D721Med (cell line): ENCODE measurements around the gene GLI3.

Experiments
- DNase-seq: peaks from one replicate; pipeline ENCODE4 v3.0.0; 2011; ENCODE audit warnings: low spot score; ENCODE audit not compliant: insufficient read length
- FAIRE-seq: peaks from 2 replicates; lab custom pipeline; 2011; peaks lifted over from hg19 to GRCh38; lab: Jason Lieb, UNC
- TF ChIP-seq, protein P1 (sequence below): IDR thresholded peaks from 2 replicates; pipeline ENCODE4 v1.5.1; 2012; ENCODE audit warnings: mild to moderate bottlenecking, control low read depth; ENCODE audit not compliant: insufficient read depth; ENCODE audit errors: missing control alignments

Gene GLI3

DNA sequence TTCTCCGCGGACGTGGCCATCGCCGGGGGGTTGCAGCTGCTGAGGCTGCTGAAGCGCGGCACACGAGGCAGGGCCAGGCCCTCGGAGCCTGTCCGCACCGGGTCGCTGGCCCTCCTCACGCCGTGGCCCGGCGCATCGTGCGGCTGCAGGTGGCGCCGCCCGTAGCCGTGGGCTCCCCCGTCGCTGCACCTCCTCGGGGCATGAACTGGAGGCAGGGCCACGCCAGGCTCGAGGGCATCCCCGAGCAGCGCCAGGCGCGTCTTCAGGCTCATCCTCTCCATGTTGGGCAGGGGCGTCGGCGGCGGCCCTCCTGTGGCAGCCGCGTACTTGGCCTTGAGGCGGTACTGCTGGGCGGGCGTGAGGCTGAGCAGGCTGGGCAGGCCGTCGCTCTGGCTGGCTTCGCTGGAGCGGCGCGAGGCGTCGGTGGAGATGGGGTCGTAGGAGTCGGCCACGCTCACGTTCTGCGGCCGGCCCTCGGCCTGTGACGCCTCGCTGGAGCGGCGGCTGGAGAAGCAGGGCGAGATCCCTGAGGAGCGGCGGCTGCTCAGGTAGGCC, 271.0 kb downstream of the GLI3 start:
- FAIRE-seq (no peak), DNase-seq (no peak)
- TF ChIP-seq, protein P1, sequence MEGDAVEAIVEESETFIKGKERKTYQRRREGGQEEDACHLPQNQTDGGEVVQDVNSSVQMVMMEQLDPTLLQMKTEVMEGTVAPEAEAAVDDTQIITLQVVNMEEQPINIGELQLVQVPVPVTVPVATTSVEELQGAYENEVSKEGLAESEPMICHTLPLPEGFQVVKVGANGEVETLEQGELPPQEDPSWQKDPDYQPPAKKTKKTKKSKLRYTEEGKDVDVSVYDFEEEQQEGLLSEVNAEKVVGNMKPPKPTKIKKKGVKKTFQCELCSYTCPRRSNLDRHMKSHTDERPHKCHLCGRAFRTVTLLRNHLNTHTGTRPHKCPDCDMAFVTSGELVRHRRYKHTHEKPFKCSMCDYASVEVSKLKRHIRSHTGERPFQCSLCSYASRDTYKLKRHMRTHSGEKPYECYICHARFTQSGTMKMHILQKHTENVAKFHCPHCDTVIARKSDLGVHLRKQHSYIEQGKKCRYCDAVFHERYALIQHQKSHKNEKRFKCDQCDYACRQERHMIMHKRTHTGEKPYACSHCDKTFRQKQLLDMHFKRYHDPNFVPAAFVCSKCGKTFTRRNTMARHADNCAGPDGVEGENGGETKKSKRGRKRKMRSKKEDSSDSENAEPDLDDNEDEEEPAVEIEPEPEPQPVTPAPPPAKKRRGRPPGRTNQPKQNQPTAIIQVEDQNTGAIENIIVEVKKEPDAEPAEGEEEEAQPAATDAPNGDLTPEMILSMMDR: no peak

DNA sequence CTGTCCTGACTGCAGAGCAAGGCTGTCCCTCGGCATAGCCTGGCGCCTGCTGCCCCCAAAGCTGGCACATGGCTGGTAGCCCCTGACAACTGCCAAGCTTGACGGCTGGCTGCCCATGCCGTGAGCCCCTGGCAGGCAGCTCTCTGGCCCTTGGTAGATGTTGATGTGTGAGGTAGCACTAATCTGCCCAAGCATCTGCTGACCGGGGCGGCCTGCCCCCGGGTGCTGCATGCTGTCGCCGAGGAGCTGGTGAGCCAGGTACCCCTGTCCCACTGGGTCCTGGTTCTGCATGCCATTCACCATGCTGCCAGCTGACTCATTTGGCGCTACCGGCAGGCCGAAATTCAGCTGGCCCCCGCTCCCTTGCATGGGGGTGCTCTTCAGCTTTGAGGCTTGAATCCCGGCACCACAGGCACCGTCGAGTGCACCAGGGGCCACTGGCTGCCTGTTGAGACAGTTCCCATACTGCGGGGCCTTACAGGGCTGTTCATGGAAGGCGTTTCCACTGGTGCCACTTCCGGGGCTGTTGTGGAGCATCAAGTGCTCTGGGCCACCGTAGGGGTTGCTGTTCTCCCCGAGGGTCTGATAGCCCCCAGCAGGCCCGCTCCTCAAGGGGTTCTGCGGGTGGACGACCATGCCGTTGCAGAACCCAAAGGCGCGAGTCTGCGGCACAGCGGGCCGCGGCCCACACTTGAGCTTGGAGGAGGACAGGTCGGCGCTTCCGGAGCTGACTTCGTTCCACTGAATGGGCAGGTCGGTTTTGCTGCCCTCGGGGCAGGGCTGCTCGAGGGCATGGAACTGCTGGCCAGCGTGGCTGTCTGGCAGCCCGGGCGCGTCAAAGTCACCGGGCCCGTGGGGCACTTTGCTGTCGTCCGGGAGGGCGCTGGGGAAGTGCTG, 271.9 kb downstream of the GLI3 start:
- no peak for FAIRE-seq
- no peak for DNase-seq
- TF ChIP-seq, protein P1: no peak

DNA sequence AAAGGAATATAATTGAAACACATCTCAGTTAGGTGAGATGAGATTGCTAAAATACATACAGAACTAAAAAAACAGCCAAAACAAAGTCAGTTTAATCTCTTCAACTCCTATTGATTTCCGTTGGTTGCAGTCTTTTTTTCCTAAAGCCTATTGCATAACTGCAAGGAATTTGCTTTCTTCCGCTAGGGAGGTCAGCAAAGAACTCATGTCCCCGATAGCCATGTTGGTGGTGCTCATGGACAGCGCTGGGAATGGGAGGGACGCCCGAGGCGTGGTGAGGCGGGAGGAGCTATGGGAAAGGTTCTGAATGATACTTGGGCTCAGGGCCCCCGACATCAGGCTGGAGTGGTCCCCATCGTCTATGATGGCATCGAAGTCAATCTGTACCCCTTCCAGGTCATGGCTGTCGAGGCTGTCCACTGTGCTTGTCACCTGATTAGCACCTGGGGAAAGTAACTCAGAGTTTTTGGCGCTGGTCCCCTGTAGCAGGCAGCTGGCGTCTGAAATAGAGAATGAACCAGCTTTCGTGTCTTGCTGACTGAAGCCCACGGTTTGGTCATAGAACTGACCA, 272.7 kb downstream of the GLI3 start:
- FAIRE-seq (no peak), DNase-seq (no peak)
- TF ChIP-seq, protein P1: no peak

DNA sequence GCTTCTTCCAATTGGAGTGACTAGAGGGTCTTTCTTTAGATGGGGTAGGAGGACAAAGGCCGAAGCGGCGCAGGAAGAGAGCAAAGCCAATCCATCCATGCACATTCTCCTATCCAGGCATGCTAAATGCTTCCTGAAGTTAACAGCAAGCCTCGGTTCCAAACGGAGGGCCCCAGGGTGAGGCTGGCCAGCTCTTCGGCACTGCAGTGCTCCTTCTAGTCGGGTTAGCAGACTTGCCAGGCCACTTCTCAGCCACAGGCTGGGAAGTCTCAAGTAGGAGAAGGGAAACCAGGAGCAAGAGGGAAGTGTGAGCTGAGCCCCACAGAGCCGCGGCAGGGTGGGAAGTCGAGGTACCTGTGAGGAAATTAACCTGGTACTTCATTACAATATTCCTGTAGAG, 280.3 kb downstream of the GLI3 start:
- DNase-seq (no peak), FAIRE-seq (no peak)
- TF ChIP-seq, protein P1: no peak

DNA sequence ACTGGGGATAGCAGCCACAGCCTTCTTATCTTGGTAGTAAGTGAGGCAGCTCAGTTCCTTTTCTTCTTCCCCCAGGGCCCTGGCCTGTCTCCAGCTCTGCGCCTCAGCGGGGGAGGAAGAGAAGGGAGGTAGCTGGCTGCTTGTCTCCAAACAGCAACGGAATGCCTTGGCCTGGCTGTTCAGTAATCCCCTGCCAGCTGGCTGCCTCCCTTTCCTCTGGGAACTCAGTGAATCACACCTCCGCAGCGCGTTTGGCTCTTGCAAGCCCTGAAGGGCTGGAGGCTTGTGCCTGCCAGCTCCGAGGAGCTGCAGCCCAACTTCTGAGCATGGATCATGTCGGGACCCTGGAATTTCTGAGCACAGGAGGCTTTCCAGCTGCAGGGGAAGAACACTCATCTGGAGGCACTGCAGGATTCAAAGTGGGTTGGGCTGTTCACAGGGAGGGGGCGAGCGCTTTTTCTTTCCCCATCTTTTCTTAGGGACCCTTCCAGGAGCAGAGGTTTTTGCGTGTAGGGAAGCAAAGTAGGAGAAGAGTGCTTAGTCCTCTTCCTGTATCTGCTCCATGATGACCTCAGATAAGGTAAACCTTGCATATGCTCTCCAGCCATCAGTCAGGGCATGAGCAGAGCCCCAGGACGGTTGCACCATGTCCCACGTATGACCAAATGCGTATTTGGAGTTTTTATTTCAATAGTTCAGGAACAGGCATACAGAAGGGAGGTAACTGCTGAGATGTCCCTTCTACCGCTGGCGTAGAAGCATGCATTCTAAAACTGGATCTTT, 280.9 kb downstream of the GLI3 start:
- DNase-seq (no peak), FAIRE-seq (no peak)
- TF ChIP-seq, protein P1: no peak

DNA sequence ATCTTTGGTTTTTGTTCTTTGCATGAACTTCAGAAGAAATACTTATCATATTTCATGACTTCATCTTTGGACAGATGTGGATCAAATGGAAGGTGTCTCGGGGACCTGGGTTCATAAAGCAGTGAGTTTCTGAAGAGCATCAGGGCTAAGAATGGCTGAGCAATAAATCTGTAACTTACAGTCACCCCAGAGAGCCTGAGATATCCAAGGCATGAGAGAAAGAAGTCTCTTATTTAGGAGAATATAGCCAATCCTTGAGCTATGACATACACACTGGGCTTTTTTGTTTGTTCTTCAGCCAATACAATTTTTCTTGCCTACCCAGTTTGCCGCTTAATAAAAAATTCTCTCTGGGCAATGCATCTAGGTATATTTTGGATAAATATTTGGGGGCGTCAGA, 281.6 kb downstream of the GLI3 start:
- no peak for FAIRE-seq
- TF ChIP-seq, protein P1: no peak
- no peak for DNase-seq
